ENCODE results near the gene SLC17A7. TPM values are rescaled to one million over a fixed set of nuclear protein-coding genes. Genes with fewer than 3 reads are reported as not detected.
A peak's percentile ranks its signal among the peaks of the same experiment; 100 is the strongest.

The SLC17A7 gene
- total and polyA plus RNA-seq, 9 of the 15 experiments (the other 6 are each of a cell fraction or from before 2014, with no cell fraction given): 1.1 to 15.7 (median 2.4) TPM

DNA sequence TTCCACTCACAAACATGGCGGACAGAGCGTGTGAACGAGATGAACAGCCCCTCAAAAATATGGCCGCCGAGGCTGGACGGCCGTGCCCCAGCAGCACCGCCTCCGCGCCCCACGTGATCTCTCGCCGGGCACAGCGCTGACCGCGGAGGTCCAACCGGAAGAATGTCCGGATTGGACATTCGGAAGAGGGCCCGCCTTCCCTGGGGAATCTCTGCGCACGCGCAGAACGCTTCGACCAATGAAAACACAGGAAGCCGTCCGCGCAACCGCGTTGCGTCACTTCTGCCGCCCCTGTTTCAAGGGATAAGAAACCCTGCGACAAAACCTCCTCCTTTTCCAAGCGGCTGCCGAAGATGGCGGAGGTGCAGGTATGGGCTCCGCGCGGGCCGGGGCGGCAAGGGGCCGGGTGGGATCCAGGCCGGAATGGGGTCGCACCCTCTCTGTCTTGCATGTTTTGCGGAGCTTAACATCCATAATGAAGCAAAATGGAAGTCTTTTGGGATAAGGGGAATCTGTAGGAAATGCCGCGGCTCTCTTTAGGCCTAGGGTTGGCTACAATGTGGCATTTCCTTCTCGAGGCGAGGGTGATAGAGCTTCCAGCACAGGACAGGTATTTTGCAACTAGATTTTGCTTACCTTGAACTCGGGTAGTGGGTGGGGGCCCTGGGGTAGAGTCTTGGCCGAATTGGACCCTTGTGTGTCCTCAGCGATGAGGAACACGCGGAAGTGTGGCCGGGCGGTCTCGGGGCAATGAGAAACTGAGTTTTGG is 46.1 kb upstream of the SLC17A7 start, which contains the start of gene RPL13A (continued):
- TF ChIP-seq ZNF274 (IDR thresholded peaks at IDR 0.05; ENCODE audit: borderline replicate concordance, low read depth, low read length): no peak
- peak; percentile 87 for TF ChIP-seq HCFC1 (IDR thresholded peaks at IDR 0.05; ENCODE audit: low read depth, low read length)
- peak; percentile 100 for TF ChIP-seq SUPT5H (IDR thresholded peaks at IDR 0.05)
- TF ChIP-seq PTBP1 (IDR thresholded peaks at IDR 0.05; ENCODE audit: low read depth, low read length): no peak
- peak; percentile 27; the same call in 1 of the 2 replicates for TF ChIP-seq CTBP1 (IDR thresholded peaks at IDR 0.05; ENCODE audit: borderline replicate concordance)
- TF ChIP-seq POLR2A (conservative IDR thresholded peaks at IDR 0.05): peak; percentile 100
- no peak for TF ChIP-seq ZNF134 (CRISPR knock-in tag; conservative IDR thresholded peaks at IDR 0.05)
- TF ChIP-seq HMG20A (CRISPR knock-in tag; conservative IDR thresholded peaks at IDR 0.05): peak; percentile 47; the same call in 1 of the 2 replicates
- no peak for TF ChIP-seq IFI16 (CRISPR knock-in tag; IDR thresholded peaks at IDR 0.05)
- TF ChIP-seq, protein P1, sequence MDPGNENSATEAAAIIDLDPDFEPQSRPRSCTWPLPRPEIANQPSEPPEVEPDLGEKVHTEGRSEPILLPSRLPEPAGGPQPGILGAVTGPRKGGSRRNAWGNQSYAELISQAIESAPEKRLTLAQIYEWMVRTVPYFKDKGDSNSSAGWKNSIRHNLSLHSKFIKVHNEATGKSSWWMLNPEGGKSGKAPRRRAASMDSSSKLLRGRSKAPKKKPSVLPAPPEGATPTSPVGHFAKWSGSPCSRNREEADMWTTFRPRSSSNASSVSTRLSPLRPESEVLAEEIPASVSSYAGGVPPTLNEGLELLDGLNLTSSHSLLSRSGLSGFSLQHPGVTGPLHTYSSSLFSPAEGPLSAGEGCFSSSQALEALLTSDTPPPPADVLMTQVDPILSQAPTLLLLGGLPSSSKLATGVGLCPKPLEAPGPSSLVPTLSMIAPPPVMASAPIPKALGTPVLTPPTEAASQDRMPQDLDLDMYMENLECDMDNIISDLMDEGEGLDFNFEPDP (CRISPR knock-in tag; IDR thresholded peaks at IDR 0.05): no peak
- peak; percentile 2 for TF ChIP-seq RBM25 (IDR thresholded peaks at IDR 0.05; ENCODE audit: low read depth, low read length, severe bottlenecking)
- no peak for TF ChIP-seq RREB1 (CRISPR knock-in tag; IDR thresholded peaks at IDR 0.05)
- peak; percentile 59 for TF ChIP-seq NBN (IDR thresholded peaks at IDR 0.05; ENCODE audit: low read depth)
- TF ChIP-seq, protein P2, sequence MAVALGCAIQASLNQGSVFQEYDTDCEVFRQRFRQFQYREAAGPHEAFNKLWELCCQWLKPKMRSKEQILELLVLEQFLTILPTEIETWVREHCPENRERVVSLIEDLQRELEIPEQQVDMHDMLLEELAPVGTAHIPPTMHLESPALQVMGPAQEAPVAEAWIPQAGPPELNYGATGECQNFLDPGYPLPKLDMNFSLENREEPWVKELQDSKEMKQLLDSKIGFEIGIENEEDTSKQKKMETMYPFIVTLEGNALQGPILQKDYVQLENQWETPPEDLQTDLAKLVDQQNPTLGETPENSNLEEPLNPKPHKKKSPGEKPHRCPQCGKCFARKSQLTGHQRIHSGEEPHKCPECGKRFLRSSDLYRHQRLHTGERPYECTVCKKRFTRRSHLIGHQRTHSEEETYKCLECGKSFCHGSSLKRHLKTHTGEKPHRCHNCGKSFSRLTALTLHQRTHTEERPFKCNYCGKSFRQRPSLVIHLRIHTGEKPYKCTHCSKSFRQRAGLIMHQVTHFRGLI (CRISPR knock-in tag; IDR thresholded peaks at IDR 0.05): no peak
- TF ChIP-seq RUNX1 (IDR thresholded peaks at IDR 0.05; ENCODE audit: low read depth): no peak
- TF ChIP-seq ZBTB7A (IDR thresholded peaks at IDR 0.05; ENCODE audit: borderline replicate concordance, control insufficient read depth, low read depth, low read length): no peak; the same call in 1 of the 2 replicates
- TF ChIP-seq, protein P3, sequence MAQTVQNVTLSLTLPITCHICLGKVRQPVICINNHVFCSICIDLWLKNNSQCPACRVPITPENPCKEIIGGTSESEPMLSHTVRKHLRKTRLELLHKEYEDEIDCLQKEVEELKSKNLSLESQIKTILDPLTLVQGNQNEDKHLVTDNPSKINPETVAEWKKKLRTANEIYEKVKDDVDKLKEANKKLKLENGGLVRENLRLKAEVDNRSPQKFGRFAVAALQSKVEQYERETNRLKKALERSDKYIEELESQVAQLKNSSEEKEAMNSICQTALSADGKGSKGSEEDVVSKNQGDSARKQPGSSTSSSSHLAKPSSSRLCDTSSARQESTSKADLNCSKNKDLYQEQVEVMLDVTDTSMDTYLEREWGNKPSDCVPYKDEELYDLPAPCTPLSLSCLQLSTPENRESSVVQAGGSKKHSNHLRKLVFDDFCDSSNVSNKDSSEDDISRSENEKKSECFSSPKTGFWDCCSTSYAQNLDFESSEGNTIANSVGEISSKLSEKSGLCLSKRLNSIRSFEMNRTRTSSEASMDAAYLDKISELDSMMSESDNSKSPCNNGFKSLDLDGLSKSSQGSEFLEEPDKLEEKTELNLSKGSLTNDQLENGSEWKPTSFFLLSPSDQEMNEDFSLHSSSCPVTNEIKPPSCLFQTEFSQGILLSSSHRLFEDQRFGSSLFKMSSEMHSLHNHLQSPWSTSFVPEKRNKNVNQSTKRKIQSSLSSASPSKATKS (CRISPR knock-in tag; IDR thresholded peaks at IDR 0.05): no peak
- TF ChIP-seq ZNF431 (CRISPR knock-in tag; IDR thresholded peaks at IDR 0.05): peak; percentile 78; the same call in 1 of the 2 replicates
